Neural crest cell (in vitro differentiated cells): ENCODE results near the gene PPP1R3G. TPM values are rescaled to one million over a fixed set of nuclear protein-coding genes. Genes with fewer than 3 reads are reported as not detected.

ENCODE experiments used
- DNase-seq: peaks from one replicate; pipeline ENCODE4 v3.0.0; 2021; ENCODE audit warnings: low read depth, mixed read lengths, low spot score
- H3K27ac Mint-ChIP-seq: one replicate; pipeline ENCODE4 v1.8.0; 2021; ENCODE audit warnings: mild to moderate bottlenecking, mixed read lengths; ENCODE audit not compliant: unreplicated experiment
- H3K27me3 Mint-ChIP-seq: 2 replicates; pipeline ENCODE4 v1.8.0; 2021; ENCODE audit warnings: low read depth, mild to moderate bottlenecking, mixed read lengths
- H3K36me3 Mint-ChIP-seq: 2 replicates; pipeline ENCODE4 v1.8.0; 2021; ENCODE audit warnings: low read depth, mild to moderate bottlenecking, mixed read lengths
- H3K4me1 Mint-ChIP-seq: 2 replicates; pipeline ENCODE4 v1.8.0; 2021; ENCODE audit warnings: mixed read lengths
- H3K4me3 Mint-ChIP-seq: one replicate; pipeline ENCODE4 v1.8.0; 2021; ENCODE audit warnings: mild to moderate bottlenecking, mixed read lengths
- H3K9me3 Mint-ChIP-seq: 2 replicates; pipeline ENCODE4 v1.8.0; 2021; ENCODE audit warnings: mixed read lengths
- CTCF ChIP-seq: fragments of 200-600 bp; sonication (generic); conservative IDR thresholded peaks from 2 replicates; pipeline ENCODE4 v1.5.0; 2021; ENCODE audit warnings: antibody characterized with exemption, mild to moderate bottlenecking
- total RNA-seq: library from RNA; stranded (reverse); gene quantifications from 2 replicates; pipeline ENCODE4 v1.2.1, GENCODE V29; 2021

PPP1R3G gene
- total RNA-seq, 1 donor from 2014 or later = 0.05 TPM

GRCh38 chr6:5136851-5137250 lies 51.7 kb downstream of the PPP1R3G start:
- no peak for DNase-seq
- H3K27ac Mint-ChIP-seq = no peak overlapping the region

More at GRCh38 chr6:5136851-5137250, 51.7 kb downstream of the PPP1R3G start:
- peaks cover 23% of the 10 kb centered on the region for H3K4me1 Mint-ChIP-seq
- H3K4me3 Mint-ChIP-seq = no peak overlapping the region
- H3K36me3 Mint-ChIP-seq = peaks cover 13% of the 10 kb centered on the region
- no peak for TF ChIP-seq CTCF
- peaks cover 3% of the 10 kb centered on the region for H3K9me3 Mint-ChIP-seq
- H3K27me3 Mint-ChIP-seq = no peaks in the 10 kb centered on the region

Other genes starting within 250 kb of the PPP1R3G start
- 9.3 and 9.7 TPM in 2 replicates for gene RPP40, start 81.3 kb upstream of the PPP1R3G start, total RNA-seq
- 39.3 and 46.3 TPM in 2 replicates for gene LYRM4, start 175.6 kb downstream of the PPP1R3G start, total RNA-seq
- 21.1 and 23.3 TPM in 2 replicates for gene FARS2, start 176.2 kb downstream of the PPP1R3G start, total RNA-seq